Stimulated activated naive CD8-positive, alpha-beta T cell treated with anti-CD3 and anti-CD28 coated beads, Interleukin-15, Interleukin-2, amounts not matched to agents 100 ng/mL and 50 ng/mL, for 24 hours (primary cell): Measurements from ENCODE around the gene PLBD2.
"Not testable (repeated sequence)": the region's sequence is repeated elsewhere in the genome, so short reads cannot be mapped to it uniquely, and the experiment has no call there.

Source experiments
- H3K27ac Mint-ChIP-seq: one replicate; pipeline ENCODE4 v1.8.0; 2021; ENCODE audit warnings: mild to moderate bottlenecking, mixed read lengths
- H3K27me3 Mint-ChIP-seq: one replicate; pipeline ENCODE4 v1.8.0; 2021; ENCODE audit warnings: mixed read lengths
- H3K36me3 Mint-ChIP-seq: one replicate; pipeline ENCODE4 v1.8.0; 2021; ENCODE audit warnings: low read depth, mixed read lengths
- H3K4me1 Mint-ChIP-seq: one replicate; pipeline ENCODE4 v1.8.0; 2021; ENCODE audit warnings: low read depth, mixed read lengths
- H3K4me3 Mint-ChIP-seq: one replicate; pipeline ENCODE4 v1.8.0; 2021; ENCODE audit warnings: mild to moderate bottlenecking, mixed read lengths
- H3K9me3 Mint-ChIP-seq: one replicate; pipeline ENCODE4 v1.8.0; 2021; ENCODE audit warnings: mixed read lengths

The PLBD2 gene

GRCh38 chr12:113351089-113351488 lies 7.3 kb upstream of the PLBD2 start:
- no peaks in the 10 kb centered on the region for H3K36me3 Mint-ChIP-seq
- no peak overlapping the region for H3K27ac Mint-ChIP-seq
- no peak overlapping the region for H3K4me3 Mint-ChIP-seq
- H3K27me3 Mint-ChIP-seq = peaks cover 16% of the 10 kb centered on the region
- H3K4me1 Mint-ChIP-seq = no peaks in the 10 kb centered on the region
- no peaks in the 10 kb centered on the region for H3K9me3 Mint-ChIP-seq

- not testable (repeated sequence) for H3K36me3 Mint-ChIP-seq, H3K9me3 Mint-ChIP-seq, H3K4me3 Mint-ChIP-seq, H3K4me1 Mint-ChIP-seq, H3K27ac Mint-ChIP-seq
- H3K27me3 Mint-ChIP-seq = peaks cover 12% of the 10 kb centered on the region
These were observed 4.2 kb upstream of the PLBD2 start for GRCh38 chr12:113354192-113354591.

- peak overlapping the region; percentile 75 for H3K27ac Mint-ChIP-seq
These were observed 949 bp downstream of the PLBD2 start for GRCh38 chr12:113359133-113359938.

GRCh38 chr12:113359939-113360748 lies 1.8 kb downstream of the PLBD2 start:
- H3K9me3 Mint-ChIP-seq = no peaks in the 10 kb centered on the region
- H3K4me3 Mint-ChIP-seq = peak overlapping the region; percentile 88
- no peaks in the 10 kb centered on the region for H3K27me3 Mint-ChIP-seq
- peaks cover 13% of the 10 kb centered on the region for H3K4me1 Mint-ChIP-seq
- no peak overlapping the region for H3K27ac Mint-ChIP-seq
- peaks cover 14% of the 10 kb centered on the region for H3K36me3 Mint-ChIP-seq

More at GRCh38 chr12:113359133-113359938, 949 bp downstream of the PLBD2 start:
- H3K9me3 Mint-ChIP-seq = no peaks in the 10 kb centered on the region
- peak overlapping the region; percentile 88 for H3K4me3 Mint-ChIP-seq
- H3K27me3 Mint-ChIP-seq = no peaks in the 10 kb centered on the region
- peaks cover 13% of the 10 kb centered on the region for H3K4me1 Mint-ChIP-seq
- peaks cover 8% of the 10 kb centered on the region for H3K36me3 Mint-ChIP-seq

GRCh38 chr12:113361574-113362370 lies 3.4 kb downstream of the PLBD2 start:
- peaks cover 14% of the 10 kb centered on the region for H3K36me3 Mint-ChIP-seq
- no peak overlapping the region for H3K4me3 Mint-ChIP-seq
- no peaks in the 10 kb centered on the region for H3K27me3 Mint-ChIP-seq
- peaks cover 13% of the 10 kb centered on the region for H3K4me1 Mint-ChIP-seq
- no peak overlapping the region for H3K27ac Mint-ChIP-seq
- H3K9me3 Mint-ChIP-seq = no peaks in the 10 kb centered on the region

- H3K9me3 Mint-ChIP-seq = no peaks in the 10 kb centered on the region
- peaks cover 6% of the 10 kb centered on the region for H3K4me1 Mint-ChIP-seq
- H3K36me3 Mint-ChIP-seq = peaks cover 14% of the 10 kb centered on the region
- no peaks in the 10 kb centered on the region for H3K27me3 Mint-ChIP-seq
- H3K27ac Mint-ChIP-seq = no peak overlapping the region
- H3K4me3 Mint-ChIP-seq = no peak overlapping the region
These were observed 6.3 kb downstream of the PLBD2 start for GRCh38 chr12:113364698-113365097.

GRCh38 chr12:113365639-113366395 lies 7.4 kb downstream of the PLBD2 start:
- H3K9me3 Mint-ChIP-seq = no peaks in the 10 kb centered on the region
- no peaks in the 10 kb centered on the region for H3K27me3 Mint-ChIP-seq
- H3K36me3 Mint-ChIP-seq = peaks cover 14% of the 10 kb centered on the region
- H3K4me3 Mint-ChIP-seq = no peak overlapping the region
- no peaks in the 10 kb centered on the region for H3K4me1 Mint-ChIP-seq
- no peak overlapping the region for H3K27ac Mint-ChIP-seq

- no peak overlapping the region for H3K27ac Mint-ChIP-seq
- H3K4me3 Mint-ChIP-seq = no peak overlapping the region
These were observed 8.4 kb downstream of the PLBD2 start for GRCh38 chr12:113366827-113367226.

GRCh38 chr12:113368331-113368730 lies 9.9 kb downstream of the PLBD2 start:
- no peaks in the 10 kb centered on the region for H3K9me3 Mint-ChIP-seq
- no peaks in the 10 kb centered on the region for H3K4me1 Mint-ChIP-seq
- H3K27me3 Mint-ChIP-seq = no peaks in the 10 kb centered on the region
- no peak overlapping the region for H3K4me3 Mint-ChIP-seq
- H3K36me3 Mint-ChIP-seq = peaks cover 21% of the 10 kb centered on the region
- H3K27ac Mint-ChIP-seq = no peak overlapping the region

More at GRCh38 chr12:113366827-113367226, 8.4 kb downstream of the PLBD2 start:
- Mint-ChIP-seq H3K9me3 (no peaks in the 10 kb centered on the region), H3K36me3 (peaks cover 14% of the 10 kb centered on the region), H3K27me3 (no peaks in the 10 kb centered on the region), H3K4me1 (no peaks in the 10 kb centered on the region)

GRCh38 chr12:113369391-113369985 lies 11.1 kb downstream of the PLBD2 start:
- H3K4me3 Mint-ChIP-seq = no peak overlapping the region
- no peaks in the 10 kb centered on the region for H3K4me1 Mint-ChIP-seq
- peaks cover 20% of the 10 kb centered on the region for H3K36me3 Mint-ChIP-seq
- H3K27ac Mint-ChIP-seq = no peak overlapping the region
- no peaks in the 10 kb centered on the region for H3K9me3 Mint-ChIP-seq
- H3K27me3 Mint-ChIP-seq = no peaks in the 10 kb centered on the region

GRCh38 chr12:113370923-113371682 lies 12.7 kb downstream of the PLBD2 start:
- H3K4me3 Mint-ChIP-seq = no peak overlapping the region
- no peaks in the 10 kb centered on the region for H3K9me3 Mint-ChIP-seq
- H3K4me1 Mint-ChIP-seq = no peaks in the 10 kb centered on the region
- H3K36me3 Mint-ChIP-seq = peaks cover 22% of the 10 kb centered on the region
- H3K27ac Mint-ChIP-seq = no peak overlapping the region
- H3K27me3 Mint-ChIP-seq = no peaks in the 10 kb centered on the region

GRCh38 chr12:113371808-113372207 lies 13.4 kb downstream of the PLBD2 start:
- no peaks in the 10 kb centered on the region for H3K9me3 Mint-ChIP-seq
- no peaks in the 10 kb centered on the region for H3K4me1 Mint-ChIP-seq
- H3K27ac Mint-ChIP-seq = no peak overlapping the region
- H3K36me3 Mint-ChIP-seq = peaks cover 22% of the 10 kb centered on the region
- H3K4me3 Mint-ChIP-seq = no peak overlapping the region
- H3K27me3 Mint-ChIP-seq = no peaks in the 10 kb centered on the region

GRCh38 chr12:113372371-113372770 lies 14.0 kb downstream of the PLBD2 start:
- no peaks in the 10 kb centered on the region for H3K4me1 Mint-ChIP-seq
- H3K36me3 Mint-ChIP-seq = peaks cover 27% of the 10 kb centered on the region
- no peaks in the 10 kb centered on the region for H3K27me3 Mint-ChIP-seq
- no peak overlapping the region for H3K27ac Mint-ChIP-seq
- H3K9me3 Mint-ChIP-seq = no peaks in the 10 kb centered on the region
- no peak overlapping the region for H3K4me3 Mint-ChIP-seq
